AG08395 (cell line): ENCODE data around the gene RSPH1.

ENCODE experiments used
- DNase-seq: peaks from one replicate; pipeline ENCODE4 v3.0.0; 2012; ENCODE audit warnings: mixed read lengths, low spot score

The RSPH1 gene

GRCh38 chr21:42447182-42447581, 48.8 kb downstream of the RSPH1 start:
- no peak for DNase-seq

- no peak for DNase-seq
These were observed 49.5 kb downstream of the RSPH1 start for GRCh38 chr21:42446531-42446930.

DNA sequence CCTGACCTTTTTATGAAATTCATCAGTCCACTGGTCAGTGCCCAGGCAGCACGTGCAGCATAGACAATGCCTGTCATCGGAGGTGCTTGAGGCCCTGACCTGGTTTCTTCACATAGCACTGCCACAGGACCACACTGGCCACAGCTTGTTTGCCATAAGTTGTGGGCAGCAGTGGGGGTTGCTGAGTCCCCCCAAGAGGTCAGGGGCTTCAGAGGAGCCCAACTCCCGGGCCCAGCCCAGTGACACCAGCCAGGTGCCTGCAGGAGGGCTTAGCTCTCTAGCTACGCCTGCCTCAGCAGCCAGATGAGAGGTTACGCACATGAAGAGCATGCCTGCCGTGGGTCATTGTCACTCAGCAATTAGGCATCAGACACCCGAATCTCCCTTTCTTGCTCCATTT, 50.7 kb downstream of the RSPH1 start:
- DNase-seq: no peak

DNA sequence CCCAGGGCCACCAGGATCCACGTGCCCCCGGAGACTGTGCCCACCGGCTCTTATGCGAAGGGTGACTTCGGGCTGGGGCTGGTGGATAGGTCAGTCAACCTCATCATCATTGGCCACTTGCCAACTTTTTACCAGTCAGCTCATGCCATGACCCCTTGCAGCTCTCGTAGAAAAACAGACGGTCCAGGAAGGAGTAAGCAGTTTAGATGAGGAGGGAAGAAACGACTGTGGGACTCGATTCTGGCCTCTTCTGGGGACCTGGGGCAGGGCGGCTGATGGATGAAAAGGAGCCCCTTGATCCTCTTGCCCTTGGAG, 51.3 kb downstream of the RSPH1 start:
- no peak for DNase-seq

- DNase-seq: no peak
These were observed 51.9 kb downstream of the RSPH1 start for GRCh38 chr21:42443876-42444744.

GRCh38 chr21:42443181-42443785, 52.7 kb downstream of the RSPH1 start:
- no peak for DNase-seq

GRCh38 chr21:42441963-42442362, 54.1 kb downstream of the RSPH1 start:
- DNase-seq: no peak

GRCh38 chr21:42440187-42440792, 55.7 kb downstream of the RSPH1 start:
- DNase-seq: no peak

GRCh38 chr21:42439284-42440186, 56.5 kb downstream of the RSPH1 start:
- DNase-seq: no peak

DNA sequence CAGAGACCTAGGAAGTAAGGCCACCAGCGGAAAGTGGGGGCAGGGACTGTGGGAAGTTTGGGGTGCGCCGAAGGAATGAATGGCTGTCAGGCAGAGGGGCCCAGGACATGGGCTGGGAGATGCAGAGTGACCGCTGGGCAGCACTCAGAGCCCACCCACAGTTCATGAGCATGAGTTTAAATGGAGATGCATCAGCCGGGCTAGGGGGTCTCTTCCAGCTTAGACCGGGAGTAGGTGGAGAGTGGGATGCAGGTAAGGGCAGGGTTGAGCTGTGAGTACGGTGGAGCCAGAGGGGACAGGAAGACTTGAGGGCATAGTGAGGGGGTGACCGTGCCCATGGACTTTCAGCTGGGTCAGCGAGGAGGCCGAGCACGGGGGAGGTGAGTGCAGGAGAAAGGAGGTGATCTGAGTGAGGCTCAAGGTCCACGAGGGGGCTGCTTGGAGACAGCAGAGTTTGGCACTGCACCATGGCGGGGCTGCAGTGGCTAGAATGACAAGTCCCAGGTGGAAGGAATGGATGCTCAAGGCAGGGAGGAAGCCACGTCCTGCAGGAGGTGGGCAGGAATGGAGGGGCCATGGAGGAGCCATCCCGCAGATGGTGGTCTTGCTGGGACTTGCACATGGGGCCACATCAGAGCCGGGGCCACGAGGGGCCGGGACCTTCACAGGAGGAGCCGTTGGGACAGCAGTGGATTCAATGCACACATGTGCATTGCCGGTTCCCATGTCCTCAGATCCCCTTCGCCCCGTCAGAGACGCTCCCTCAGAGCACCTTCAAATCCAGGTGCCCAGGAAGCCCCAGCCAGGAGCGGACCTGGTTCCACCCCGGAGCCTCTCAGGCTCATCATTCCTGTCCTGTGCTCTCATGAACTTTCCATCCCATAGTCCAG, 57.5 kb downstream of the RSPH1 start:
- no peak for DNase-seq

- no peak for DNase-seq
These were observed 58.2 kb downstream of the RSPH1 start for GRCh38 chr21:42437786-42438185.

DNA sequence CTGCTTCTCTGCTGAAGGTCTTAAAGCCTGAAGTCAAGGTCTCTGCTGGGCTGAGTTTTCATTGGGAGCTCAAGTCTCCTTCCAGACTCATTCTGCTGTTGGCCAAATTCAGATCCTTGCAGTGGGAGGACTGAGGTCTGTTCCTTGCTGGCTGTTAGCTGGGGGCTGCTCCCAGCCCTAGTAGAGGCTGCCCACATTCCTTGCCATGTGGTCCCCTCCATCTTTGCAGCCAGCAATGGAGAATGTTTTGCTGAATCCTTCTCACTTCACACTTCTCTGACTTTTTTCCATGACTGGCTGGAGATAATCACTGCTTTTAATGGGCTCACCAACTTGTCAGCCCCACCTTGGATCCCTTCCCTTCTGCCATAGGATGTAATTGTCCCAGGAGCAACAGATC, 59.1 kb downstream of the RSPH1 start:
- DNase-seq: no peak

DNA sequence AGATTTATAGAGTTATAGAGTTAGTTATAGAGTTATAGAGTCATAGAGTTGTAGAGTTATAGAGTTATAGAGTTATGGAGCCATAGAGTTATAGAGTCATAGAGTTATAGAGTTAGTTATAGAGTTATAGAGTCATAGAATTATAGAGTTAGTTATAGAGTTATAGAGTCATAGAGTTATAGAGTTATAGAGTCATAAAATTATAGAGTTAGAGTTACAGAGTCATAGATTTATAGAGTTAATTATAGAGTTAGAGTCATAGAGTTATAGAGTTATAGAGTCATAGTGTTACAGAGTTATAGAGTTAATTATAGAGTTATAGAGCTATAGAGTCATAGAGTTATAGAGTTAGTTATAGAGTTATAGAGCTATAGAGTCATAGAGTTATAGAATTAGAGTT, 60.2 kb downstream of the RSPH1 start:
- DNase-seq: no peak

GRCh38 chr21:42435401-42435800, 60.6 kb downstream of the RSPH1 start:
- DNase-seq: no peak

DNA sequence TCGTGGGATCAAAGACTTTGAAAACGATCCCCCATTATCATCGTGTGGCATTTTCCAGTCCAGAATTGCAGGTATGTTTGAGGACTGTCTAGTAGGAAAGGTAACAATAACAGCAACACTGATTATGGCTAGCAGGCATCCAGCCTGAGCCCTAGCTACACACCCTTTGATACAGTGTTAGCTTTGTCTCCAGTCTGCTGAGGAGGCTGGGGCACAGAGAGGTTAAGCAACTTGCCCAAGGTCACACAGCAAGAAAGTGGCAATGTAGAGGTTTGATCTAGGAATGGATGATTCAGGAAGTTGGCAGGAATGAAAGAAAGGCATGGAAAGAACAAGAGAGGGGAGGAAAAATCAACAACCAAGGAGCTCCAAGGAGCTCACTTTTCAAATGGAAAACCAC, 61.1 kb downstream of the RSPH1 start:
- DNase-seq: no peak

DNA sequence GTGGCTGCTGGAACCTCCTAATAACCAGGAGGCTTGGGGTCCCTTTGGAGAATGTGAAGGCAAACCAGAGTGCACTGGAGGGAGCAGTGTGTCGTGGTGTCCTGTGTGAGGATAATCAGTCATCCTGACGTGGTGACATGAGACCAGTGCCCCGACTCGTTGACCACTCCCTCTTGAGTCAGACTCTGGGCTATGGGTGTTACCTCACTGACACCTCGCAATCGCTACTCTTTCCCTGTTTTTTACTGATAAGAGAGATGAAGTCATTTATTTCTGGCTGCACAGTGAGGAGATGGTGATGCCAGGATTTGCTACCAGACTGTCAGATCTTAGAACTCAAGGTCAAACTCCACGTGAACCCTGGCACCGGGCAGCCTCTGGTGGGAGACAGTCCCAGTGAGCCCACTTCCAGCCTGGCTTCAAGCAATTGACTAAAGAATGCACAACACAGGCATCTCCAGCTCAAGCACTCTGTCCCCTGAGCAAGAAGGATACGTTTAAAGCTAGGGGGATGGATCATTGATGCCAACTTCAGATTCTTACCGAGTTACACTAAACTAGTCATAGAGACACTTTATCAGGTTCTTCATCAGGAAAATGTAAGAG, 62.0 kb downstream of the RSPH1 start:
- DNase-seq: no peak

- DNase-seq: no peak
These were observed 63.3 kb downstream of the RSPH1 start for GRCh38 chr21:42432695-42433094.

- no peak for DNase-seq
These were observed 64.8 kb downstream of the RSPH1 start for GRCh38 chr21:42431196-42431595.

GRCh38 chr21:42430521-42430920, 65.5 kb downstream of the RSPH1 start:
- DNase-seq: no peak

GRCh38 chr21:42429856-42430255, 66.2 kb downstream of the RSPH1 start:
- no peak for DNase-seq

DNA sequence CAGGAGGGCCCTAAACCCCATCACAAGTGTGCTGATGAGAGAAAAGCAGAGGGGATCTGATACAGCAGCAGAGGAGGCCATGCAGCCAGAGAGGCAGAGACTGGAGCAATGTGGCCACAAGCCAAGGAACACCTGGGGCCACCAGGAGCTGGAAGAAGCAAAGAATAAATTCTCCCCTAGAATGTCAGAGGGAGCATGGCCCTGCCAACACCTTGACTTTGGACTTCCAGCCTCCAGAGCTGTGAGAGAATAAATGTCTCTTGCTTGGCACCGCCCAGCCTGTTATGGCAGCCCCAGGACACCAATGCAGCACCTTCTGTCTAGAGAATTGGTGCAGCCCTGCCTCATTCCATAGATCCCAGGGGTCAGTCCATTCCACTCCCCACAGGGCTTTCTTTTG, 67.0 kb downstream of the RSPH1 start:
- DNase-seq: no peak
